GM12878 (cell line): Measurements from ENCODE around the gene COL26A1. TPM values are rescaled to one million over a fixed set of nuclear protein-coding genes. Genes with fewer than 3 reads are reported as not detected.
"Not testable (repeated sequence)": the region's sequence is repeated elsewhere in the genome, so short reads cannot be mapped to it uniquely, and the experiment has no call there.

Source experiments
- ATAC-seq: fragments of 200-7000 bp; cut with Tn5 transposase; 3 replicates; pipeline ENCODE4 v1.9.1; 2020; ENCODE audit warnings: mild to moderate bottlenecking, moderate library complexity
- BruUV-seq: library from RNA; stranded (reverse); fragments of 400-500 nt; replicated peaks from 2 replicates; lab custom pipeline; 2021; lab: Mats Ljungman, UMichigan
- CTCF ChIA-PET: fragments of 300-600 bp; sonication (Branson Sonifier 250); formaldehyde crosslinking; extraction: SDS; loops from one replicate; lab custom pipeline; 2021; ENCODE audit warnings: inconsistent platforms; lab: Yijun Ruan, JAX
- POLR2A ChIA-PET: fragments of 350-600 bp; formaldehyde crosslinking; extraction: SDS; loops from one replicate; lab custom pipeline; 2021; ENCODE audit warnings: inconsistent platforms; lab: Charles Lee
- RAD21 ChIA-PET: fragments of 300-600 bp; sonication (Branson Sonifier 250); formaldehyde crosslinking; loops from one replicate; lab custom pipeline; 2023; ENCODE audit warnings: antibody characterized with exemption; ENCODE audit not compliant: unreplicated experiment; lab: Charles Lee
- SMC1A ChIA-PET: fragments of 300-600 bp; sonication (Branson Sonifier 250); formaldehyde crosslinking; loops from one replicate; lab custom pipeline; 2023; ENCODE audit not compliant: unreplicated experiment, uncharacterized antibody; lab: Charles Lee
- DNase-seq: peaks from one replicate; pipeline ENCODE4 v3.0.0-alpha.2; 2011; ENCODE audit warnings: low read depth, low spot score
- FAIRE-seq: peaks from 3 replicates; lab custom pipeline; 2011; peaks lifted over from hg19 to GRCh38; lab: Jason Lieb, UNC
- H2AFZ ChIP-seq: 2 replicates; pipeline ENCODE4 v1.6.0; 2011; ENCODE audit warnings: low read depth, low read length, control low read depth; ENCODE audit not compliant: control insufficient read depth
- H3K27ac ChIP-seq: 2 replicates; pipeline ENCODE4 v1.5.1; 2011; ENCODE audit warnings: control low read depth; ENCODE audit not compliant: control insufficient read depth, insufficient read depth
- H3K27me3 ChIP-seq, 2 experiments: replicated peaks in 1 of 2; 2 replicates each; pipeline versions ENCODE4 v1.6.0 to v1.6.1; 2011; ENCODE audit warnings: low read length in 1 of 2; ENCODE audit not compliant: control insufficient read depth in 2 of 2, insufficient read depth in 2 of 2
- H3K36me3 ChIP-seq, 2 experiments: 2 replicates each; pipeline ENCODE4 v1.5.1; 2011; ENCODE audit warnings: low read length in 1 of 2; ENCODE audit not compliant: control insufficient read depth in 2 of 2, insufficient read depth in 2 of 2
- H3K4me1 ChIP-seq: 2 replicates; pipeline ENCODE4 v1.6.1; 2011; ENCODE audit warnings: mild to moderate bottlenecking, low read length, moderate library complexity, mixed read lengths; ENCODE audit not compliant: control insufficient read depth, insufficient read depth
- H3K4me2 ChIP-seq: 2 replicates; pipeline ENCODE4 v1.6.0; 2011; ENCODE audit warnings: control low read depth; ENCODE audit not compliant: control insufficient read depth, insufficient read depth
- H3K4me3 ChIP-seq: fragments of 200-600 bp; sonication (generic); 2 replicates; pipeline ENCODE4 v1.5.1; 2016
- H3K79me2 ChIP-seq: 2 replicates; pipeline ENCODE4 v1.6.0; 2011; ENCODE audit warnings: low read length; ENCODE audit not compliant: control insufficient read depth, insufficient read depth
- H3K9ac ChIP-seq: 2 replicates; pipeline ENCODE4 v1.8.0; 2011; ENCODE audit warnings: low read length, control low read depth, mixed read lengths; ENCODE audit not compliant: control insufficient read depth, insufficient read depth
- H3K9me3 ChIP-seq: replicated peaks from 3 replicates; pipeline ENCODE4 v1.5.1; 2011; ENCODE audit warnings: mild to moderate bottlenecking, low read length; ENCODE audit not compliant: control insufficient read depth, insufficient read depth
- H4K20me1 ChIP-seq: 2 replicates; pipeline ENCODE4 v1.6.0; 2011; ENCODE audit not compliant: control insufficient read depth, insufficient read depth
- BCL11A ChIP-seq: IDR thresholded peaks from 2 replicates; pipeline ENCODE4 v1.6.1; 2011; ENCODE audit warnings: low read depth, low read length
- CHD2 ChIP-seq: IDR thresholded peaks from 2 replicates; pipeline ENCODE4 v1.6.1; 2011; ENCODE audit warnings: low read depth, low read length, improper control_type of control experiment, borderline replicate concordance
- EGR1 ChIP-seq, 2 experiments: IDR thresholded peaks; 1 replicate in 1 of 2; 2 replicates in 1 of 2; pipeline ENCODE4 v1.6.1; 2011 to 2012; ENCODE audit warnings: low read depth in 2 of 2, low read length in 2 of 2, borderline replicate concordance in 1 of 2, mild to moderate bottlenecking in 1 of 2, moderate library complexity in 1 of 2
- ESRRA ChIP-seq: IDR thresholded peaks from 2 replicates; pipeline ENCODE4 v1.6.1; 2012; ENCODE audit warnings: mild to moderate bottlenecking, low read length, improper control_type of control experiment
- RB1 ChIP-seq: fragments of 450-650 bp; formaldehyde crosslinking; IDR thresholded peaks from 2 replicates; pipeline ENCODE4 v1.6.1; 2017; ENCODE audit warnings: mild to moderate bottlenecking, borderline replicate concordance
- WGBS: methylation state at CpG from one replicate; pipeline ENCODE4 v1.1.6; 2016; ENCODE audit warnings: low lambda C conversion rate; ENCODE audit not compliant: insufficient replicate concordance, insufficient coverage; ENCODE audit errors: missing lambda C conversion rate; 5-methylcytosine and 5-hydroxymethylcytosine counted together
- in situ Hi-C: fragments of 300-500 bp; cut with MboI; formaldehyde crosslinking; loops from 9 replicates; pipeline ENCODE4 v1.14.3; 2018; ENCODE audit warnings: mixed read lengths
- intact Hi-C: fragments of 100-400 bp; cut with micrococcal nuclease; formaldehyde crosslinking; loops from one replicate; pipeline ENCODE4 v1.14.2; 2022; ENCODE audit not compliant: unreplicated experiment
- polyA plus RNA-seq, 11 experiments: library from polyadenylated mRNA; depleted of rRNA in 4 of 11; unstranded in 6 of 11; stranded (reverse) in 5 of 11; fragments of >200 nt; fragmentation: Nextera tagmentation in 4 of 11; fragmentation: Illumina TruSeq in 1 of 11; extraction: Ambion mirVana in 4 of 11; extraction: Trizol in 1 of 11; gene quantifications; 1 replicate in 1 of 11; 2 replicates in 10 of 11; pipeline versions ENCODE4 v1.2.1 to v1.2.3, GENCODE V29; 2011 to 2016; ENCODE audit warnings: inconsistent platforms in 2 of 11, missing spikeins in 2 of 11, low read depth in 1 of 11
- total RNA-seq, 4 experiments: library from RNA; depleted of rRNA in 3 of 4; stranded (reverse); fragments of >200 nt in 3 of 4; fragmentation: Illumina TruSeq in 1 of 4; extraction: Trizol in 1 of 4; gene quantifications; 2 replicates each; pipeline versions ENCODE4 v1.2.1 to v1.2.3, GENCODE V29; 2013 to 2021
- TF ChIP-seq, protein P1 (sequence below): fragments of 450-650 bp; IDR thresholded peaks from 2 replicates; pipeline ENCODE4 v1.6.1; 2017; ENCODE audit warnings: borderline replicate concordance

COL26A1 gene
- total and polyA plus RNA-seq, 10 of the 15 experiments (the other 5 are each of a cell fraction or from before 2014, with no cell fraction given), result 0.08 TPM; not detected in 9

DNA sequence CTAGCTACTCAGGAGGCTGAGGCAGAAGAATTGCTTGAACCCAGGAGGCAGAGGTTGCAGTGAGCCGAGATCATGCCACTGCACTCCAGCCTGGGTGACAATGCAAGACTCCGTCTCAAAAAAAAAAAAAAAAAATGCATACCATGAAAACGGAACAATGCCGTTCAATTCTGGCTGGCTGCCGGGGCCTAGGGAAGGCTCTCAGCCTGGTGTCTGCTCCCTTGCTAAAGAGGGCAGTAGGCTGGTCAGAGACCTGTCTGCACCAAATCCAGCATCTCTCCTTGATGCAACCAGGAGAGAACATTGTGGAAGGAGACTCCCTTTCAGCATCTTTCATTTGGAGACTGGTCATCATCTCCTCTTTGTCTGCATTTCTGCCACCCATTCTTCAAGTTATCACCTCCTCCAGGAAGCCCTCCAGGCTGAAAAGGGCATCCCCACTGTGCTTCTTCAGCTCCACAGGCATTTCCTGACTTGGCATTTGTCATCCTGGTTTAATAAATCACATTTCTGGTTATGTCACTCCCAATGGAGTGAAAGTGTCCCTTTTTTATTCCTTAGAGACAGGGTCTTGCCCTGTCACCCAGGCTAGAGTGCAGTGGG lies 241.8 kb downstream of the COL26A1 start:
- H3K4me2 ChIP-seq, result no peak overlapping the region
- ChIA-PET RAD21 (interaction anchor here (0.5 to 2.3 kb wide), 2 partner anchors 210 to 248 kb away, joined by 5 to 7 read pairs; no protein-coding TSS in a partner anchor), POLR2A (no interaction called here), CTCF (interaction anchor here (1.3 to 3.9 kb wide), 4 partner anchors 7 to 667 kb away, joined by 4 to 35 read pairs (median 9); no protein-coding TSS in a partner anchor), SMC1A (interaction anchor here (1.2 kb wide), 1 partner anchor 79 kb away, joined by 3 read pairs; no protein-coding TSS in a partner anchor)
- H3K9ac ChIP-seq, result no peak overlapping the region
- ATAC-seq (no peak), FAIRE-seq (no peak), DNase-seq (no peak)
- no peaks in the 10 kb centered on the region for H3K36me3 ChIP-seq
- in situ Hi-C loops (loop anchor here (5.0 to 10.0 kb wide), 2 partner anchors 668 to 780 kb away; no protein-coding TSS in a partner anchor), intact Hi-C loops (loop anchor here (5.0 kb wide), 1 partner anchor 633 kb away; no protein-coding TSS in a partner anchor)
- BruUV-seq, result no TSS peak
- H3K27me3 ChIP-seq, result peaks cover 0 to 2% of the 10 kb centered on the region in 2 experiments; a peak in 2 of 4 replicates
- no peaks in the 10 kb centered on the region for H3K9me3 ChIP-seq
- H3K79me2 ChIP-seq, result no peaks in the 10 kb centered on the region
- H2AFZ ChIP-seq, result no peak overlapping the region
- TF ChIP-seq BCL11A (no peak), CHD2 (no peak), RB1 (no peak), ESRRA (no peak), EGR1 (IDR thresholded peaks at IDR 0.05; ENCODE audit: borderline replicate concordance in 1 of 2, low read depth in 2 of 2, low read length in 2 of 2) (no peak)
- TF ChIP-seq, protein P1, sequence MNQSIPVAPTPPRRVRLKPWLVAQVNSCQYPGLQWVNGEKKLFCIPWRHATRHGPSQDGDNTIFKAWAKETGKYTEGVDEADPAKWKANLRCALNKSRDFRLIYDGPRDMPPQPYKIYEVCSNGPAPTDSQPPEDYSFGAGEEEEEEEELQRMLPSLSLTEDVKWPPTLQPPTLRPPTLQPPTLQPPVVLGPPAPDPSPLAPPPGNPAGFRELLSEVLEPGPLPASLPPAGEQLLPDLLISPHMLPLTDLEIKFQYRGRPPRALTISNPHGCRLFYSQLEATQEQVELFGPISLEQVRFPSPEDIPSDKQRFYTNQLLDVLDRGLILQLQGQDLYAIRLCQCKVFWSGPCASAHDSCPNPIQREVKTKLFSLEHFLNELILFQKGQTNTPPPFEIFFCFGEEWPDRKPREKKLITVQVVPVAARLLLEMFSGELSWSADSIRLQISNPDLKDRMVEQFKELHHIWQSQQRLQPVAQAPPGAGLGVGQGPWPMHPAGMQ, result no peak
- H3K4me3 ChIP-seq, result no peak overlapping the region
- H3K4me1 ChIP-seq, result no peaks in the 10 kb centered on the region
- 50% methylated on average over 5 of the region's 5 CpGs for WGBS
- no peaks in the 10 kb centered on the region for H4K20me1 ChIP-seq
- no peak overlapping the region for H3K27ac ChIP-seq

DNA sequence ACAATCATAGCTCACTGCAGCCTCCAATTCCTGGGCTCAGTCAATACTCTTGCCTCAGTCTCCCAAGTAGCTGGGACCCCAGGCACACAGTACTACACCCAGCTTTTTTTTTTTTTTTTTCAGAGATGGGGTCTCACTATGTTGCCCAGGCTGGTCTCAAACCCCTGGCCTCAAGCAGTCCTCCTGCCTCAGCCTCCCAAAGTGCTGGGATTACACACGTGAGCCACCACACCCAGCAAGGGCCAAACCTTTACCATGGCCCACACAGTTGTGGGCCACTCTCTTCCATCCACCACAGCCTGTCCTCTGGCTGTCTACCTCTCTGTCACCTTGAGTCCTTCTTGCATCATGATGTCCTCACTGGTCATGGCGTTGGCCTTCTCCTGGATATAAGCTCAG lies 242.3 kb downstream of the COL26A1 start:
- CTCF ChIA-PET, result interaction anchor here (1.3 to 3.9 kb wide), 2 partner anchors 8 to 666 kb away, joined by 4 to 35 read pairs; no protein-coding TSS in a partner anchor
- 56% methylated on average over 2 of the region's 2 CpGs for WGBS
- in situ Hi-C loops, result loop anchor here (5.0 to 10.0 kb wide), 2 partner anchors 667 to 780 kb away; no protein-coding TSS in a partner anchor
- POLR2A ChIA-PET, DNase-seq, FAIRE-seq, H3K27ac ChIP-seq, H3K9ac ChIP-seq, H3K4me2 ChIP-seq, H3K79me2 ChIP-seq, H3K36me3 ChIP-seq, H4K20me1 ChIP-seq, H3K9me3 ChIP-seq, RAD21 ChIA-PET, H3K27me3 ChIP-seq, H2AFZ ChIP-seq, H3K4me1 ChIP-seq, BruUV-seq, SMC1A ChIA-PET, ATAC-seq, H3K4me3 ChIP-seq: not testable (repeated sequence)
- intact Hi-C loops, result loop anchor here (5.0 kb wide), 1 partner anchor 632 kb away; no protein-coding TSS in a partner anchor
